ENCODE results near the gene C1orf226. TPM values are rescaled to one million over a fixed set of nuclear protein-coding genes. Genes with fewer than 3 reads are reported as not detected.

Gene C1orf226
- total and polyA plus RNA-seq, 9 of the 15 experiments (the other 6 are each of a cell fraction or from before 2014, with no cell fraction given), result 0.10 to 1.4 (median 0.47) TPM

- in situ Hi-C loops (cut with MboI), result no loop called here
- no peak for TF ChIP-seq ZNF277 (CRISPR knock-in tag; IDR thresholded peaks at IDR 0.05; ENCODE audit: borderline replicate concordance)
- no peak for TF ChIP-seq BRD4 (IDR thresholded peaks at IDR 0.05)
- no peak for TF ChIP-seq TCF15 (CRISPR knock-in tag; IDR thresholded peaks at IDR 0.05)
- TF ChIP-seq SMARCA5 (IDR thresholded peaks at IDR 0.05), result no peak
- TF ChIP-seq ETV1 (tag; conservative IDR thresholded peaks at IDR 0.05; ENCODE audit: low read depth), result no peak
- TF ChIP-seq BHLHE40 (IDR thresholded peaks at IDR 0.05; ENCODE audit: low read length), result no peak
- no peak for TF ChIP-seq ZNF354B (CRISPR knock-in tag; IDR thresholded peaks at IDR 0.05)
- TF ChIP-seq CREM (IDR thresholded peaks at IDR 0.05; ENCODE audit: low read depth), result no peak
- TF ChIP-seq NR2C2 (CRISPR knock-in tag; IDR thresholded peaks at IDR 0.05), result no peak
- TF ChIP-seq NR2C2 (tag; IDR thresholded peaks at IDR 0.05), result no peak
- TF ChIP-seq CREB3 (tag; conservative IDR thresholded peaks at IDR 0.05; ENCODE audit: low read depth), result no peak
- TF ChIP-seq NFYB (IDR thresholded peaks at IDR 0.05; ENCODE audit: extremely low read depth, insufficient read length), result no peak
- TF ChIP-seq KDM4B (IDR thresholded peaks at IDR 0.05; ENCODE audit: borderline replicate concordance in 2 of 2, low read depth in 1 of 2), result no peak
- no peak for TF ChIP-seq SRSF9 (IDR thresholded peaks at IDR 0.05; ENCODE audit: borderline replicate concordance, low read depth, low read length)
- no peak for TF ChIP-seq HINFP (tag; conservative IDR thresholded peaks at IDR 0.05; ENCODE audit: low read depth)
- no peak for TF ChIP-seq GABPB2 (CRISPR knock-in tag; conservative IDR thresholded peaks at IDR 0.05)
- no peak for TF ChIP-seq ZNF3 (CRISPR knock-in tag; IDR thresholded peaks at IDR 0.05)
- ChIA-PET POLR2A (no interaction called here), CTCF (ENCODE audit: low intra/inter-chr PET ratio) (interaction anchor here (0.9 kb wide), 1 partner anchor 439 kb away, joined by 3 read pairs; no protein-coding TSS in a partner anchor)
- Histone ChIP-seq H2AFZ (ENCODE audit: low read depth, low read length) (0 out of 2 replicates have a peak overlapping the region, but pooled peaks have one; percentile 11), H3K4me3 (no peak overlapping the region), H3K9ac (ENCODE audit: insufficient read depth in 1 of 2, low read depth in 2 of 2, low read length in 2 of 2) (no peak overlapping the region), H3K4me1 (replicated peaks in 1 of 2; ENCODE audit: control insufficient read depth in 2 of 2, insufficient read depth in 2 of 2, low read length in 2 of 2) (peaks cover 3 to 14% of the 10 kb centered on the region in 2 experiments; a peak in 2 of 5 replicates), H3K4me2 (ENCODE audit: insufficient read depth, low read length) (no peak overlapping the region), H3K9me3 (replicated peaks; ENCODE audit: control insufficient read depth, insufficient read depth, low read depth, low read length) (no peaks in the 10 kb centered on the region), H3K36me3 (ENCODE audit: control insufficient read depth, insufficient read depth, low read length) (no peaks in the 10 kb centered on the region), H3K27ac (ENCODE audit: extremely low read depth, low read depth, low read length) (no peak overlapping the region), H3K9me1 (ENCODE audit: control insufficient read depth, insufficient read depth, low read length) (no peaks in the 10 kb centered on the region), H3K79me2 (ENCODE audit: control insufficient read depth, insufficient read depth, low read length) (no peaks in the 10 kb centered on the region), H3K27me3 (ENCODE audit: control insufficient read depth in 2 of 2, insufficient read depth in 2 of 2, low read length in 2 of 2) (no peaks in the 10 kb centered on the region), H4K20me1 (replicated peaks; ENCODE audit: control insufficient read depth, insufficient read depth, low read length) (no peaks in the 10 kb centered on the region)
- DNase-seq (ENCODE audit: extremely low read depth in 1 of 4, low spot score in 3 of 4) (no peak), ATAC-seq (no peak), FAIRE-seq (no peak)
- intact Hi-C loops (cut with micrococcal nuclease), result no loop called here
- 57% methylated on average over 5 of the region's 5 CpGs for WGBS (ENCODE audit: insufficient coverage, low coverage, missing lambda C conversion rate)
- BruUV-seq (replicated peaks), result no TSS peak
Measured at GRCh38 chr1:162361349-162361748, 20.2 kb upstream of the C1orf226 start.
